ENCODE results near the gene TEN1. TPM values are rescaled to one million over a fixed set of nuclear protein-coding genes. Genes with fewer than 3 reads are reported as not detected.

The TEN1 gene
- total and polyA plus RNA-seq, 9 of the 15 experiments (the other 6 are each of a cell fraction or from before 2014, with no cell fraction given) = 1.3 to 25.7 (median 10.1) TPM

DNA sequence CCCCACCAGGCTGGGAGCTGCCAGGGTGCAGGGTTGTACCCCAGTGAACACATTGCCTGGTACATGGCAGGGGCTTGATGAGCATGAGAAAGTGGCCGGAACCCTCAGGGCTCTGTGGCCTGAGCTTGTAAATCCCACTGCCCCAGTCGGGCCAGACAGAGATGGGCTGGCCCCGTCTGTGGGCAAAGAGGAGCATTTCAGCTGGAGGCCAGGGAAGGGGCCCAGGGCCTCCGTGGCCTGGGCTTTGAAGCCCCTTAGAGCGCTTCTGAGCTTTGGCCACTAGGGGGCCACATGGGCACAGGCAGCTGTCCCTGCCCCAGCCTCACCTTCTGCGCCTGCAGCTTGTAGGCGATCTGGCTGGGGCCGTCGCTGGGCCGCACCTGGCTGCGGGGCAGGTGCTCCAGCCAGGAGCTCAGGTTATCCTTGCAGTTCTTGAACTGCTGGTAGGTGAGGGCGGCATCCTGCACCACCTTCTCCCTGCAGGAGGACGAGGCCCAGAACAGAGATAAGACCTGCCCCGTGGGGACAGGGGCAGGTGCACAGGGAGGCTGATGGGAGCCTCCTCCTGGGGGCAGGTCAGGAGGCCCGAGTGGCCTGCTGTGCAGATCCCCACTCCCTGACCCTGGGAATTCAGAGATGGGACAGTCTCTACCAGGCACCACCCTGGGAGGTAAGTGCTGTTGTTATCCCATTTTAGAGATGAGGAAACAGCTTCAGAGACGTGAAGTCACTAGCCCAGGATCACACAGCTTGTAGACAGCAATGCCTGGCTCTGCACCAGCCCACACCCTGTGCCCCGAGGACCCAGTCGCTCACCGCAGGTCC is 35.3 kb downstream of the TEN1 start (continued):
- TF ChIP-seq AFF1 (IDR thresholded peaks at IDR 0.05; ENCODE audit: low read depth in 1 of 2, partially characterized antibody in 2 of 2) (no peak), ID3 (CRISPR knock-in tag; IDR thresholded peaks at IDR 0.05) (no peak), ID3 (tag; IDR thresholded peaks at IDR 0.05) (no peak), ZBTB2 (IDR thresholded peaks at IDR 0.05) (no peak), RBM22 (IDR thresholded peaks at IDR 0.05; ENCODE audit: low read depth, low read length, poor library complexity, severe bottlenecking) (no peak), ZC3H8 (IDR thresholded peaks at IDR 0.05) (no peak), ZNF124 (CRISPR knock-in tag; IDR thresholded peaks at IDR 0.05) (no peak), TCF7 (IDR thresholded peaks at IDR 0.05; ENCODE audit: borderline replicate concordance) (no peak), ZNF282 (CRISPR knock-in tag; IDR thresholded peaks at IDR 0.05) (no peak), SIX5 (IDR thresholded peaks at IDR 0.05; ENCODE audit: borderline replicate concordance in 1 of 2, insufficient read depth in 1 of 2, low read depth in 1 of 2, low read length in 2 of 2) (no peak), MCM2 (IDR thresholded peaks at IDR 0.05; ENCODE audit: low read depth) (no peak), SMAD3 (CRISPR knock-in tag; conservative IDR thresholded peaks at IDR 0.05) (no peak), OTX1 (CRISPR knock-in tag; IDR thresholded peaks at IDR 0.05) (no peak), KDM5B (IDR thresholded peaks at IDR 0.05; ENCODE audit: insufficient replicate concordance, low read depth, low read length) (no peak), TAF7 (tag; IDR thresholded peaks at IDR 0.05) (no peak), MLX (CRISPR knock-in tag; conservative IDR thresholded peaks at IDR 0.05) (no peak)
- TF ChIP-seq, protein P1, sequence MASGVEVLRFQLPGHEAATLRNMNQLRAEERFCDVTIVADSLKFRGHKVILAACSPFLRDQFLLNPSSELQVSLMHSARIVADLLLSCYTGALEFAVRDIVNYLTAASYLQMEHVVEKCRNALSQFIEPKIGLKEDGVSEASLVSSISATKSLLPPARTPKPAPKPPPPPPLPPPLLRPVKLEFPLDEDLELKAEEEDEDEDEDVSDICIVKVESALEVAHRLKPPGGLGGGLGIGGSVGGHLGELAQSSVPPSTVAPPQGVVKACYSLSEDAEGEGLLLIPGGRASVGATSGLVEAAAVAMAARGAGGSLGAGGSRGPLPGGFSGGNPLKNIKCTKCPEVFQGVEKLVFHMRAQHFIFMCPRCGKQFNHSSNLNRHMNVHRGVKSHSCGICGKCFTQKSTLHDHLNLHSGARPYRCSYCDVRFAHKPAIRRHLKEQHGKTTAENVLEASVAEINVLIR (CRISPR knock-in tag; IDR thresholded peaks at IDR 0.05) = no peak
- TF ChIP-seq, protein P2, sequence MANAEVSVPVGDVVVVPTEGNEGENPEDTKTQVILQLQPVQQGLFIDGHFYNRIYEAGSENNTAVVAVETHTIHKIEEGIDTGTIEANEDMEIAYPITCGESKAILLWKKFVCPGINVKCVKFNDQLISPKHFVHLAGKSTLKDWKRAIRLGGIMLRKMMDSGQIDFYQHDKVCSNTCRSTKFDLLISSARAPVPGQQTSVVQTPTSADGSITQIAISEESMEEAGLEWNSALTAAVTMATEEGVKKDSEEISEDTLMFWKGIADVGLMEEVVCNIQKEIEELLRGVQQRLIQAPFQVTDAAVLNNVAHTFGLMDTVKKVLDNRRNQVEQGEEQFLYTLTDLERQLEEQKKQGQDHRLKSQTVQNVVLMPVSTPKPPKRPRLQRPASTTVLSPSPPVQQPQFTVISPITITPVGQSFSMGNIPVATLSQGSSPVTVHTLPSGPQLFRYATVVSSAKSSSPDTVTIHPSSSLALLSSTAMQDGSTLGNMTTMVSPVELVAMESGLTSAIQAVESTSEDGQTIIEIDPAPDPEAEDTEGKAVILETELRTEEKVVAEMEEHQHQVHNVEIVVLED (CRISPR knock-in tag; IDR thresholded peaks at IDR 0.05) = no peak
